ENCODE measurements around the gene FUT7.
"Not testable (repeated sequence)": the region's sequence is repeated elsewhere in the genome, so short reads cannot be mapped to it uniquely, and the experiment has no call there.

FUT7 gene

GRCh38 chr9:137044502-137045177, 12.8 kb upstream of the FUT7 start:
- Mint-ChIP-seq H3K9me3 (no peaks in the 10 kb centered on the region), H3K36me3 (no peaks in the 10 kb centered on the region), H3K4me3 (peak overlapping the region; percentile 7), H3K27ac (no peak overlapping the region), H3K4me1 (peaks cover 15% of the 10 kb centered on the region), H3K27me3 (peaks cover 90% of the 10 kb centered on the region)
- no peak for ATAC-seq

- H3K27me3 Mint-ChIP-seq, result peaks cover 89% of the 10 kb centered on the region
- no peaks in the 10 kb centered on the region for H3K36me3 Mint-ChIP-seq
- H3K27ac Mint-ChIP-seq, result no peak overlapping the region
- peaks cover 15% of the 10 kb centered on the region for H3K4me1 Mint-ChIP-seq
- no peak overlapping the region for H3K4me3 Mint-ChIP-seq
- ATAC-seq, result no peak
- H3K9me3 Mint-ChIP-seq, result no peaks in the 10 kb centered on the region
Measured at GRCh38 chr9:137044037-137044436, 12.1 kb upstream of the FUT7 start.

- Mint-ChIP-seq H3K4me3 (no peak overlapping the region), H3K27me3 (peaks cover 93% of the 10 kb centered on the region), H3K36me3 (no peaks in the 10 kb centered on the region), H3K4me1 (peaks cover 15% of the 10 kb centered on the region), H3K9me3 (no peaks in the 10 kb centered on the region), H3K27ac (no peak overlapping the region)
- ATAC-seq, result no peak
Measured at GRCh38 chr9:137042751-137043727, 11.2 kb upstream of the FUT7 start.

GRCh38 chr9:137041124-137041523, 9.2 kb upstream of the FUT7 start:
- no peak overlapping the region for H3K4me3 Mint-ChIP-seq
- peaks cover 76% of the 10 kb centered on the region for H3K27me3 Mint-ChIP-seq
- no peak overlapping the region for H3K27ac Mint-ChIP-seq
- H3K4me1 Mint-ChIP-seq, result peaks cover 11% of the 10 kb centered on the region
- no peak for ATAC-seq
- no peaks in the 10 kb centered on the region for H3K36me3 Mint-ChIP-seq
- no peaks in the 10 kb centered on the region for H3K9me3 Mint-ChIP-seq

- peak; percentile 42 for ATAC-seq
- Mint-ChIP-seq H3K27me3 (peaks cover 75% of the 10 kb centered on the region), H3K4me1 (peaks cover 11% of the 10 kb centered on the region), H3K27ac (no peak overlapping the region), H3K36me3 (no peaks in the 10 kb centered on the region), H3K9me3 (no peaks in the 10 kb centered on the region), H3K4me3 (no peak overlapping the region)
Measured at GRCh38 chr9:137040568-137040967, 8.7 kb upstream of the FUT7 start.

GRCh38 chr9:137039611-137040366, 7.9 kb upstream of the FUT7 start:
- Mint-ChIP-seq H3K9me3 (no peaks in the 10 kb centered on the region), H3K4me1 (peaks cover 13% of the 10 kb centered on the region), H3K27ac (no peak overlapping the region), H3K36me3 (no peaks in the 10 kb centered on the region), H3K27me3 (peaks cover 68% of the 10 kb centered on the region), H3K4me3 (no peak overlapping the region)
- no peak for ATAC-seq

GRCh38 chr9:137038916-137039315, 7.0 kb upstream of the FUT7 start:
- Mint-ChIP-seq H3K4me1 (peaks cover 17% of the 10 kb centered on the region), H3K4me3 (no peak overlapping the region), H3K27me3 (peaks cover 59% of the 10 kb centered on the region), H3K27ac (no peak overlapping the region), H3K36me3 (no peaks in the 10 kb centered on the region), H3K9me3 (no peaks in the 10 kb centered on the region)
- ATAC-seq, result no peak

- Mint-ChIP-seq H3K4me3 (no peak overlapping the region), H3K27me3 (peaks cover 45% of the 10 kb centered on the region), H3K4me1 (peaks cover 32% of the 10 kb centered on the region), H3K9me3 (no peaks in the 10 kb centered on the region), H3K27ac (no peak overlapping the region), H3K36me3 (no peaks in the 10 kb centered on the region)
- ATAC-seq, result no peak
Measured at GRCh38 chr9:137037483-137037882, 5.6 kb upstream of the FUT7 start.

- Mint-ChIP-seq H3K27ac (no peak overlapping the region), H3K4me3 (no peak overlapping the region), H3K36me3 (no peaks in the 10 kb centered on the region), H3K4me1 (peaks cover 36% of the 10 kb centered on the region), H3K27me3 (peaks cover 40% of the 10 kb centered on the region), H3K9me3 (no peaks in the 10 kb centered on the region)
- ATAC-seq, result no peak
Measured at GRCh38 chr9:137037035-137037434, 5.1 kb upstream of the FUT7 start.

- H3K27ac Mint-ChIP-seq, result peak overlapping the region; percentile 92
- H3K4me3 Mint-ChIP-seq, result no peak overlapping the region
- H3K9me3 Mint-ChIP-seq, result no peaks in the 10 kb centered on the region
- H3K36me3 Mint-ChIP-seq, result no peaks in the 10 kb centered on the region
- H3K27me3 Mint-ChIP-seq, result peaks cover 29% of the 10 kb centered on the region
- ATAC-seq, result no peak
- peaks cover 43% of the 10 kb centered on the region for H3K4me1 Mint-ChIP-seq
Measured at GRCh38 chr9:137035937-137036336, 4.0 kb upstream of the FUT7 start.

- H3K27me3 Mint-ChIP-seq, result peaks cover 24% of the 10 kb centered on the region
- ATAC-seq, result no peak
- no peaks in the 10 kb centered on the region for H3K36me3 Mint-ChIP-seq
- H3K27ac Mint-ChIP-seq, result peak overlapping the region; percentile 92
- H3K4me3 Mint-ChIP-seq, result peak overlapping the region; percentile 77
- peaks cover 48% of the 10 kb centered on the region for H3K4me1 Mint-ChIP-seq
- H3K9me3 Mint-ChIP-seq, result no peaks in the 10 kb centered on the region
Measured at GRCh38 chr9:137035507-137035834, 3.6 kb upstream of the FUT7 start.

- Mint-ChIP-seq H3K27ac (peak overlapping the region; percentile 92), H3K9me3 (no peaks in the 10 kb centered on the region), H3K27me3 (peaks cover 19% of the 10 kb centered on the region), H3K4me3 (peak overlapping the region; percentile 77), H3K36me3 (no peaks in the 10 kb centered on the region), H3K4me1 (peaks cover 53% of the 10 kb centered on the region)
- peak; percentile 78 for ATAC-seq
Measured at GRCh38 chr9:137034709-137035506, 3.0 kb upstream of the FUT7 start.

- H3K36me3 Mint-ChIP-seq, result no peaks in the 10 kb centered on the region
- no peak for ATAC-seq
- peaks cover 14% of the 10 kb centered on the region for H3K27me3 Mint-ChIP-seq
- H3K4me3 Mint-ChIP-seq, result peak overlapping the region; percentile 77
- H3K27ac Mint-ChIP-seq, result peak overlapping the region; percentile 92
- H3K9me3 Mint-ChIP-seq, result no peaks in the 10 kb centered on the region
- peaks cover 61% of the 10 kb centered on the region for H3K4me1 Mint-ChIP-seq
Measured at GRCh38 chr9:137034039-137034708, 2.3 kb upstream of the FUT7 start.

- H3K27ac Mint-ChIP-seq, result peak overlapping the region; percentile 92
Measured at GRCh38 chr9:137033481-137033880, 1.6 kb upstream of the FUT7 start.

More at GRCh38 chr9:137033481-137033880, 1.6 kb upstream of the FUT7 start:
- H3K27me3 Mint-ChIP-seq, ATAC-seq, H3K36me3 Mint-ChIP-seq, H3K9me3 Mint-ChIP-seq: not testable (repeated sequence)
- H3K4me1 Mint-ChIP-seq, result peaks cover 68% of the 10 kb centered on the region
- H3K4me3 Mint-ChIP-seq, result peak overlapping the region; percentile 83
